ENCODE data around the gene GLUD1.

- TF ChIP-seq, protein P1, sequence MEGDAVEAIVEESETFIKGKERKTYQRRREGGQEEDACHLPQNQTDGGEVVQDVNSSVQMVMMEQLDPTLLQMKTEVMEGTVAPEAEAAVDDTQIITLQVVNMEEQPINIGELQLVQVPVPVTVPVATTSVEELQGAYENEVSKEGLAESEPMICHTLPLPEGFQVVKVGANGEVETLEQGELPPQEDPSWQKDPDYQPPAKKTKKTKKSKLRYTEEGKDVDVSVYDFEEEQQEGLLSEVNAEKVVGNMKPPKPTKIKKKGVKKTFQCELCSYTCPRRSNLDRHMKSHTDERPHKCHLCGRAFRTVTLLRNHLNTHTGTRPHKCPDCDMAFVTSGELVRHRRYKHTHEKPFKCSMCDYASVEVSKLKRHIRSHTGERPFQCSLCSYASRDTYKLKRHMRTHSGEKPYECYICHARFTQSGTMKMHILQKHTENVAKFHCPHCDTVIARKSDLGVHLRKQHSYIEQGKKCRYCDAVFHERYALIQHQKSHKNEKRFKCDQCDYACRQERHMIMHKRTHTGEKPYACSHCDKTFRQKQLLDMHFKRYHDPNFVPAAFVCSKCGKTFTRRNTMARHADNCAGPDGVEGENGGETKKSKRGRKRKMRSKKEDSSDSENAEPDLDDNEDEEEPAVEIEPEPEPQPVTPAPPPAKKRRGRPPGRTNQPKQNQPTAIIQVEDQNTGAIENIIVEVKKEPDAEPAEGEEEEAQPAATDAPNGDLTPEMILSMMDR (IDR thresholded peaks at IDR 0.05; ENCODE audit: poor library complexity), result no peak
- no peak for TF ChIP-seq EZH2 (IDR thresholded peaks at IDR 0.05; ENCODE audit: borderline replicate concordance)
These were observed 94.2 kb downstream of the GLUD1 start for GRCh38 chr10:87000491-87000890.
